ENCODE data around the gene ADSL. TPM values are rescaled to one million over a fixed set of nuclear protein-coding genes. Genes with fewer than 3 reads are reported as not detected.

The ADSL gene
- total RNA-seq, 1 donor from 2014 or later, result 135 TPM

- no peak overlapping the region for H3K4me3 ChIP-seq
- no peaks in the 10 kb centered on the region for H3F3A ChIP-seq (ENCODE audit: low read depth)
- H3K4me2 ChIP-seq, result no peak overlapping the region
- peaks cover 19% of the 10 kb centered on the region for H3K36me3 Mint-ChIP-seq
- H3K4me3 Mint-ChIP-seq, result no peak overlapping the region
- no peak for DNase-seq (ENCODE audit: low spot score)
- H3K9ac ChIP-seq, result no peak overlapping the region
- no peaks in the 10 kb centered on the region for H3K36me3 ChIP-seq
- H2AFZ ChIP-seq (replicated peaks), result no peak overlapping the region
- H3K4me1 ChIP-seq, result no peaks in the 10 kb centered on the region
- no peaks in the 10 kb centered on the region for H3K27me3 ChIP-seq
- H3K27ac Mint-ChIP-seq, result no peak overlapping the region
- no peaks in the 10 kb centered on the region for H3K79me2 ChIP-seq (ENCODE audit: low read depth)
- peaks cover 3% of the 10 kb centered on the region for H3K4me1 Mint-ChIP-seq
- no peaks in the 10 kb centered on the region for H3K9me3 Mint-ChIP-seq
- H3K9me3 ChIP-seq (ENCODE audit: low read depth), result no peaks in the 10 kb centered on the region
- H3K27me3 Mint-ChIP-seq (ENCODE audit: insufficient read depth, low read depth), result no peaks in the 10 kb centered on the region
- H3K27ac ChIP-seq, result no peak overlapping the region
- TF ChIP-seq, protein P1, sequence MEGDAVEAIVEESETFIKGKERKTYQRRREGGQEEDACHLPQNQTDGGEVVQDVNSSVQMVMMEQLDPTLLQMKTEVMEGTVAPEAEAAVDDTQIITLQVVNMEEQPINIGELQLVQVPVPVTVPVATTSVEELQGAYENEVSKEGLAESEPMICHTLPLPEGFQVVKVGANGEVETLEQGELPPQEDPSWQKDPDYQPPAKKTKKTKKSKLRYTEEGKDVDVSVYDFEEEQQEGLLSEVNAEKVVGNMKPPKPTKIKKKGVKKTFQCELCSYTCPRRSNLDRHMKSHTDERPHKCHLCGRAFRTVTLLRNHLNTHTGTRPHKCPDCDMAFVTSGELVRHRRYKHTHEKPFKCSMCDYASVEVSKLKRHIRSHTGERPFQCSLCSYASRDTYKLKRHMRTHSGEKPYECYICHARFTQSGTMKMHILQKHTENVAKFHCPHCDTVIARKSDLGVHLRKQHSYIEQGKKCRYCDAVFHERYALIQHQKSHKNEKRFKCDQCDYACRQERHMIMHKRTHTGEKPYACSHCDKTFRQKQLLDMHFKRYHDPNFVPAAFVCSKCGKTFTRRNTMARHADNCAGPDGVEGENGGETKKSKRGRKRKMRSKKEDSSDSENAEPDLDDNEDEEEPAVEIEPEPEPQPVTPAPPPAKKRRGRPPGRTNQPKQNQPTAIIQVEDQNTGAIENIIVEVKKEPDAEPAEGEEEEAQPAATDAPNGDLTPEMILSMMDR (IDR thresholded peaks at IDR 0.05), result no peak
- TF ChIP-seq EZH2 (IDR thresholded peaks at IDR 0.05), result no peak
- no peak for TF ChIP-seq EZH2phosphoT487 (IDR thresholded peaks at IDR 0.05)
- H4K20me1 ChIP-seq (ENCODE audit: low read depth), result no peaks in the 10 kb centered on the region
Measured at GRCh38 chr22:40419718-40420117, 73.4 kb downstream of the ADSL start.

- no peak for DNase-seq (ENCODE audit: low spot score)
- Mint-ChIP-seq H3K36me3 (peaks cover 19% of the 10 kb centered on the region), H3K9me3 (no peaks in the 10 kb centered on the region), H3K27ac (no peak overlapping the region), H3K4me3 (no peak overlapping the region), H3K4me1 (peaks cover 3% of the 10 kb centered on the region), H3K27me3 (ENCODE audit: insufficient read depth, low read depth) (no peaks in the 10 kb centered on the region)
- Histone ChIP-seq H3K4me2 (no peak overlapping the region), H3K4me1 (no peaks in the 10 kb centered on the region), H3K9me3 (ENCODE audit: low read depth) (no peaks in the 10 kb centered on the region), H4K20me1 (ENCODE audit: low read depth) (no peaks in the 10 kb centered on the region), H3K27ac (no peak overlapping the region), H3K9ac (no peak overlapping the region), H3K27me3 (no peaks in the 10 kb centered on the region), H2AFZ (replicated peaks) (no peak overlapping the region), H3K36me3 (no peaks in the 10 kb centered on the region), H3K79me2 (ENCODE audit: low read depth) (no peaks in the 10 kb centered on the region), H3K4me3 (no peak overlapping the region), H3F3A (ENCODE audit: low read depth) (no peaks in the 10 kb centered on the region)
- TF ChIP-seq, protein P1 (IDR thresholded peaks at IDR 0.05), result no peak
- TF ChIP-seq EZH2 (IDR thresholded peaks at IDR 0.05) (no peak), EZH2phosphoT487 (IDR thresholded peaks at IDR 0.05) (no peak)
Measured at GRCh38 chr22:40420341-40421081, 74.2 kb downstream of the ADSL start.

GRCh38 chr22:40421082-40421350 is 74.7 kb downstream of the ADSL start:
- Histone ChIP-seq H3K27me3 (no peaks in the 10 kb centered on the region), H3K36me3 (no peaks in the 10 kb centered on the region), H4K20me1 (ENCODE audit: low read depth) (no peaks in the 10 kb centered on the region), H3K4me3 (no peak overlapping the region), H2AFZ (replicated peaks) (no peak overlapping the region), H3K9me3 (ENCODE audit: low read depth) (no peaks in the 10 kb centered on the region), H3K4me1 (no peaks in the 10 kb centered on the region), H3F3A (ENCODE audit: low read depth) (no peaks in the 10 kb centered on the region), H3K79me2 (ENCODE audit: low read depth) (no peaks in the 10 kb centered on the region), H3K27ac (no peak overlapping the region), H3K4me2 (no peak overlapping the region), H3K9ac (no peak overlapping the region)
- peaks cover 3% of the 10 kb centered on the region for H3K4me1 Mint-ChIP-seq
- DNase-seq (ENCODE audit: low spot score), result no peak
- no peaks in the 10 kb centered on the region for H3K27me3 Mint-ChIP-seq (ENCODE audit: insufficient read depth, low read depth)
- H3K27ac Mint-ChIP-seq, result no peak overlapping the region
- no peak overlapping the region for H3K4me3 Mint-ChIP-seq
- TF ChIP-seq EZH2 (IDR thresholded peaks at IDR 0.05) (no peak), EZH2phosphoT487 (IDR thresholded peaks at IDR 0.05) (no peak)
- TF ChIP-seq, protein P1 (IDR thresholded peaks at IDR 0.05), result no peak
- no peaks in the 10 kb centered on the region for H3K9me3 Mint-ChIP-seq
- peaks cover 14% of the 10 kb centered on the region for H3K36me3 Mint-ChIP-seq
